Measurements from ENCODE around the gene ZNRF3. TPM values are rescaled to one million over a fixed set of nuclear protein-coding genes. Genes with fewer than 3 reads are reported as not detected.
"Not testable (repeated sequence)": the region's sequence is repeated elsewhere in the genome, so short reads cannot be mapped to it uniquely, and the experiment has no call there.

The ZNRF3 gene
- polyA plus RNA-seq, 1 donor, result 30.5 TPM

- DNase-seq, result no peak
Observed at GRCh38 chr22:28983788-28984441, 100.5 kb downstream of the ZNRF3 start.

GRCh38 chr22:28984482-28985158 lies 101.2 kb downstream of the ZNRF3 start:
- DNase-seq, result no peak

GRCh38 chr22:28985581-28986290 lies 102.4 kb downstream of the ZNRF3 start:
- no peak for DNase-seq

GRCh38 chr22:28986366-28986765 lies 103.0 kb downstream of the ZNRF3 start:
- no peak for DNase-seq

GRCh38 chr22:28988457-28988856 lies 105.1 kb downstream of the ZNRF3 start:
- DNase-seq, result no peak

GRCh38 chr22:28989035-28989464 lies 105.7 kb downstream of the ZNRF3 start:
- DNase-seq, result no peak

GRCh38 chr22:28989484-28989883 lies 106.1 kb downstream of the ZNRF3 start:
- DNase-seq, result no peak

- DNase-seq, result no peak
Observed at GRCh38 chr22:28989912-28990311, 106.5 kb downstream of the ZNRF3 start.

- no peak for DNase-seq
Observed at GRCh38 chr22:28992565-28993356, 109.4 kb downstream of the ZNRF3 start.

- no peak for DNase-seq
Observed at GRCh38 chr22:28994522-28994921, 111.2 kb downstream of the ZNRF3 start.

GRCh38 chr22:28995551-28995950 lies 112.2 kb downstream of the ZNRF3 start:
- DNase-seq, result no peak

- DNase-seq, result no peak
Observed at GRCh38 chr22:28997342-28997741, 114.0 kb downstream of the ZNRF3 start.

- DNase-seq, result no peak
Observed at GRCh38 chr22:28998681-28999080, 115.3 kb downstream of the ZNRF3 start.

- DNase-seq, result no peak
Observed at GRCh38 chr22:28999510-28999909, 116.1 kb downstream of the ZNRF3 start.

- no peak for DNase-seq
Observed at GRCh38 chr22:28999919-29000556, 116.7 kb downstream of the ZNRF3 start.

- DNase-seq, result no peak
Observed at GRCh38 chr22:29000641-29001040, 117.3 kb downstream of the ZNRF3 start.

- no peak for DNase-seq
Observed at GRCh38 chr22:29002603-29003002, 119.2 kb downstream of the ZNRF3 start.

- no peak for DNase-seq
Observed at GRCh38 chr22:29003552-29003951, 120.2 kb downstream of the ZNRF3 start.

GRCh38 chr22:29003975-29004646 lies 120.7 kb downstream of the ZNRF3 start:
- DNase-seq, result no peak

- DNase-seq, result peak; percentile 70
Observed at GRCh38 chr22:29004647-29005371, 121.4 kb downstream of the ZNRF3 start.

GRCh38 chr22:29005754-29006153 lies 122.4 kb downstream of the ZNRF3 start:
- not testable (repeated sequence) for DNase-seq

Data from left kidney (tissue), 2 donors.